GM12878 (cell line): ENCODE data around the gene LAYN. TPM values are rescaled to one million over a fixed set of nuclear protein-coding genes. Genes with fewer than 3 reads are reported as not detected.

Experiments
- ATAC-seq: fragments of 200-7000 bp; cut with Tn5 transposase; 3 replicates; pipeline ENCODE4 v1.9.1; 2020; ENCODE audit warnings: mild to moderate bottlenecking, moderate library complexity
- BruUV-seq: library from RNA; stranded (reverse); fragments of 400-500 nt; replicated peaks from 2 replicates; lab custom pipeline; 2021; lab: Mats Ljungman, UMichigan
- CTCF ChIA-PET: fragments of 300-600 bp; sonication (Branson Sonifier 250); formaldehyde crosslinking; extraction: SDS; loops from one replicate; lab custom pipeline; 2021; ENCODE audit warnings: inconsistent platforms; lab: Yijun Ruan, JAX
- POLR2A ChIA-PET: fragments of 350-600 bp; formaldehyde crosslinking; extraction: SDS; loops from one replicate; lab custom pipeline; 2021; ENCODE audit warnings: inconsistent platforms; lab: Charles Lee
- RAD21 ChIA-PET: fragments of 300-600 bp; sonication (Branson Sonifier 250); formaldehyde crosslinking; loops from one replicate; lab custom pipeline; 2023; ENCODE audit warnings: antibody characterized with exemption; ENCODE audit not compliant: unreplicated experiment; lab: Charles Lee
- SMC1A ChIA-PET: fragments of 300-600 bp; sonication (Branson Sonifier 250); formaldehyde crosslinking; loops from one replicate; lab custom pipeline; 2023; ENCODE audit not compliant: unreplicated experiment, uncharacterized antibody; lab: Charles Lee
- DNase-seq: peaks from one replicate; pipeline ENCODE4 v3.0.0-alpha.2; 2011; ENCODE audit warnings: low read depth, low spot score
- FAIRE-seq: peaks from 3 replicates; lab custom pipeline; 2011; peaks lifted over from hg19 to GRCh38; lab: Jason Lieb, UNC
- H2AFZ ChIP-seq: 2 replicates; pipeline ENCODE4 v1.6.0; 2011; ENCODE audit warnings: low read depth, low read length, control low read depth; ENCODE audit not compliant: control insufficient read depth
- H3K27ac ChIP-seq: 2 replicates; pipeline ENCODE4 v1.5.1; 2011; ENCODE audit warnings: control low read depth; ENCODE audit not compliant: control insufficient read depth, insufficient read depth
- H3K27me3 ChIP-seq, 2 experiments: replicated peaks in 1 of 2; 2 replicates each; pipeline versions ENCODE4 v1.6.0 to v1.6.1; 2011; ENCODE audit warnings: low read length in 1 of 2; ENCODE audit not compliant: control insufficient read depth in 2 of 2, insufficient read depth in 2 of 2
- H3K36me3 ChIP-seq, 2 experiments: 2 replicates each; pipeline ENCODE4 v1.5.1; 2011; ENCODE audit warnings: low read length in 1 of 2; ENCODE audit not compliant: control insufficient read depth in 2 of 2, insufficient read depth in 2 of 2
- H3K4me1 ChIP-seq: 2 replicates; pipeline ENCODE4 v1.6.1; 2011; ENCODE audit warnings: mild to moderate bottlenecking, low read length, moderate library complexity, mixed read lengths; ENCODE audit not compliant: control insufficient read depth, insufficient read depth
- H3K4me2 ChIP-seq: 2 replicates; pipeline ENCODE4 v1.6.0; 2011; ENCODE audit warnings: control low read depth; ENCODE audit not compliant: control insufficient read depth, insufficient read depth
- H3K4me3 ChIP-seq: fragments of 200-600 bp; sonication (generic); 2 replicates; pipeline ENCODE4 v1.5.1; 2016
- H3K79me2 ChIP-seq: 2 replicates; pipeline ENCODE4 v1.6.0; 2011; ENCODE audit warnings: low read length; ENCODE audit not compliant: control insufficient read depth, insufficient read depth
- H3K9ac ChIP-seq: 2 replicates; pipeline ENCODE4 v1.8.0; 2011; ENCODE audit warnings: low read length, control low read depth, mixed read lengths; ENCODE audit not compliant: control insufficient read depth, insufficient read depth
- H3K9me3 ChIP-seq: replicated peaks from 3 replicates; pipeline ENCODE4 v1.5.1; 2011; ENCODE audit warnings: mild to moderate bottlenecking, low read length; ENCODE audit not compliant: control insufficient read depth, insufficient read depth
- H4K20me1 ChIP-seq: 2 replicates; pipeline ENCODE4 v1.6.0; 2011; ENCODE audit not compliant: control insufficient read depth, insufficient read depth
- BCLAF1 ChIP-seq: fragments of 450-650 bp; IDR thresholded peaks from 2 replicates; pipeline ENCODE4 v1.6.1; 2017; ENCODE audit warnings: antibody characterized with exemption, mild to moderate bottlenecking, moderate library complexity
- NR2C1 ChIP-seq: fragments of 450-650 bp; IDR thresholded peaks from 2 replicates; pipeline ENCODE4 v1.6.1; 2017; ENCODE audit warnings: antibody characterized with exemption, mild to moderate bottlenecking, moderate library complexity
- RBBP5 ChIP-seq: fragments of 200-600 bp; sonication (generic); conservative IDR thresholded peaks from 2 replicates; pipeline ENCODE4 v1.6.1; 2016
- SMARCA5 ChIP-seq: fragments of 450-650 bp; IDR thresholded peaks from 2 replicates; pipeline ENCODE4 v1.6.1; 2017; ENCODE audit warnings: mild to moderate bottlenecking
- SUZ12 ChIP-seq: fragments of 200-600 bp; sonication (generic); IDR thresholded peaks from one replicate; pipeline ENCODE4 v1.6.1; 2018; ENCODE audit warnings: antibody characterized with exemption, mild to moderate bottlenecking; ENCODE audit not compliant: unreplicated experiment
- WGBS: methylation state at CpG from one replicate; pipeline ENCODE4 v1.1.6; 2016; ENCODE audit warnings: low lambda C conversion rate; ENCODE audit not compliant: insufficient replicate concordance, insufficient coverage; ENCODE audit errors: missing lambda C conversion rate; 5-methylcytosine and 5-hydroxymethylcytosine counted together
- in situ Hi-C: fragments of 300-500 bp; cut with MboI; formaldehyde crosslinking; loops from 9 replicates; pipeline ENCODE4 v1.14.3; 2018; ENCODE audit warnings: mixed read lengths
- intact Hi-C: fragments of 100-400 bp; cut with micrococcal nuclease; formaldehyde crosslinking; loops from one replicate; pipeline ENCODE4 v1.14.2; 2022; ENCODE audit not compliant: unreplicated experiment
- polyA plus RNA-seq, 11 experiments: library from polyadenylated mRNA; depleted of rRNA in 4 of 11; unstranded in 6 of 11; stranded (reverse) in 5 of 11; fragments of >200 nt; fragmentation: Nextera tagmentation in 4 of 11; fragmentation: Illumina TruSeq in 1 of 11; extraction: Ambion mirVana in 4 of 11; extraction: Trizol in 1 of 11; gene quantifications; 1 replicate in 1 of 11; 2 replicates in 10 of 11; pipeline versions ENCODE4 v1.2.1 to v1.2.3, GENCODE V29; 2011 to 2016; ENCODE audit warnings: inconsistent platforms in 2 of 11, missing spikeins in 2 of 11, low read depth in 1 of 11
- total RNA-seq, 4 experiments: library from RNA; depleted of rRNA in 3 of 4; stranded (reverse); fragments of >200 nt in 3 of 4; fragmentation: Illumina TruSeq in 1 of 4; extraction: Trizol in 1 of 4; gene quantifications; 2 replicates each; pipeline versions ENCODE4 v1.2.1 to v1.2.3, GENCODE V29; 2013 to 2021

Gene LAYN
- total and polyA plus RNA-seq, 10 of the 15 experiments (the other 5 are each of a cell fraction or from before 2014, with no cell fraction given), result 0.06 to 0.14 (median 0.10) TPM; not detected in 7

GRCh38 chr11:111512296-111513239, 28.0 kb upstream of the LAYN start, which contains the start of gene BTG4:
Gene BTG4 (minus strand): TSS chr11:111512386. CDS start chr11:111498776, 13,610 bp downstream.
- intact Hi-C loops (no loop called here), in situ Hi-C loops (no loop called here)
- no peak for FAIRE-seq
- Histone ChIP-seq H3K4me2 (peak within 1 kb of the TSS; percentile 46; the same call in 1 of the 2 replicates), H4K20me1 (no peaks in the 10 kb centered on the region), H2AFZ (no peak within 1 kb of the TSS), H3K36me3 (no peaks in the 10 kb centered on the region), H3K9me3 (no peaks in the 10 kb centered on the region; the same call in 2 of the 3 replicates), H3K9ac (no peak within 1 kb of the TSS), H3K4me3 (no peak within 1 kb of the TSS), H3K27ac (no peak within 1 kb of the TSS), H3K27me3 (peaks cover 2 to 10% of the 10 kb centered on the region in 2 experiments; a peak in 3 of 4 replicates), H3K79me2 (no peaks in the 10 kb centered on the region), H3K4me1 (no peaks in the 10 kb centered on the region)
- peak; percentile 73 for ATAC-seq
- no peak for DNase-seq
- RAD21 ChIA-PET, result interaction anchor here (0.5 kb wide), 1 partner anchor 358 kb away, joined by 3 read pairs; no protein-coding TSS in a partner anchor
- no TSS peak for BruUV-seq
- CTCF ChIA-PET, result no interaction called here
- SMC1A ChIA-PET, result no interaction called here
- 20% methylated on average over 64 of the region's 90 CpGs for WGBS
- POLR2A ChIA-PET, result no interaction called here
- TF ChIP-seq BCLAF1, result no peak
- TF ChIP-seq SMARCA5, result no peak
- TF ChIP-seq NR2C1, result no peak
- no peak for TF ChIP-seq RBBP5
- peak; percentile 85 for TF ChIP-seq SUZ12
- TF ChIP-seq, all 136 proteins: peak for 1
